Measurements from ENCODE around the gene IL1RN. TPM values are rescaled to one million over a fixed set of nuclear protein-coding genes. Genes with fewer than 3 reads are reported as not detected.
A peak's percentile ranks its signal among the peaks of the same experiment; 100 is the strongest.

IL1RN gene
- total RNA-seq, 2 donors from 2014 or later: 18.5 to 44.3 TPM

DNA sequence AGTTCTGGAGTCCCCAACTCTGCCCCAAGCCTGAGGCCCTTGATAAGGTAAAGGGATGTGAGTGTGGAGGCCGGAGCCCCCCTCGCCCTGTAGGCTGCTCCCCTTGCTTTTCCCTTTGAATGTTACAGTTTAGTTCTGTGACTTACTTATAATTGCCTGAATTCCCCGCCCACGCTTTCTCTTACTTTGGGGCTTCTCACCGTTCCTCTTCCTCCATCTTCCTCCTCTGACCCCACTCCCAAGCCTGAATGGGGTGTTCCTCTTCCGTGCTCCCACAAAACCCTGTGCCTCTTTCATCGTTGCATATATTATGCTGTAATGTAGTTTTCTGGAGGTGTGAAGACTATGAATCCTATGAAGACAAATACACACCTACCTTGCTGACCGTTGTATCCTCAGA is 15.0 kb upstream of the IL1RN start:
- Mint-ChIP-seq H3K27me3 (ENCODE audit: low read depth) (no peaks in the 10 kb centered on the region), H3K9me3 (no peaks in the 10 kb centered on the region), H3K4me3 (no peak overlapping the region), H3K36me3 (ENCODE audit: insufficient read depth in 2 of 2) (peaks cover 0 to 2% of the 10 kb centered on the region in 2 donors), H3K4me1 (ENCODE audit: low read depth) (peaks cover 5% of the 10 kb centered on the region), H3K27ac (no peak overlapping the region)
- ATAC-seq (replicated peaks in 1 of 2): no peak
- no peak for DNase-seq

DNA sequence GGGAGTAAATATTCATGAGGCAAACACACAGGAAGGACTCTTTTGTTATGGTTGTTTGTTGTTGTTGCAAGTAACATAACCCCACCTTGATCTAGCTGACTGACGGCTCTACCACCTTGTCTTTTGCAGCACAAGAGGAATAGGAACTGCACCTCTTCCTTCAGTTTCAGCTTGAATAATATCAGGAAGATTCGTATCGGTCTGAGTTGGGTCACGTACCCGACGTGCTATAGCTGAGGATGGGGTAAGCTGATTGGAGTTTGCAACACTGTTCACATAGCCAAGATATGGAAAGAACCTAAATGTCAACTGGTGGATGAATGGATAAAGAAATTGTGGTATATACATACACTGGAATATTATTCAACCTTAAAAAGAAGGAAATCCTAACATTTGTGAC is 14.5 kb upstream of the IL1RN start:
- Mint-ChIP-seq H3K27ac (no peak overlapping the region), H3K27me3 (ENCODE audit: low read depth) (no peaks in the 10 kb centered on the region), H3K36me3 (ENCODE audit: insufficient read depth in 2 of 2) (peaks cover 0 to 2% of the 10 kb centered on the region in 2 donors), H3K4me1 (ENCODE audit: low read depth) (peaks cover 5% of the 10 kb centered on the region), H3K9me3 (no peaks in the 10 kb centered on the region), H3K4me3 (no peak overlapping the region)
- DNase-seq (no peak), ATAC-seq (replicated peaks in 1 of 2) (no peak)

DNA sequence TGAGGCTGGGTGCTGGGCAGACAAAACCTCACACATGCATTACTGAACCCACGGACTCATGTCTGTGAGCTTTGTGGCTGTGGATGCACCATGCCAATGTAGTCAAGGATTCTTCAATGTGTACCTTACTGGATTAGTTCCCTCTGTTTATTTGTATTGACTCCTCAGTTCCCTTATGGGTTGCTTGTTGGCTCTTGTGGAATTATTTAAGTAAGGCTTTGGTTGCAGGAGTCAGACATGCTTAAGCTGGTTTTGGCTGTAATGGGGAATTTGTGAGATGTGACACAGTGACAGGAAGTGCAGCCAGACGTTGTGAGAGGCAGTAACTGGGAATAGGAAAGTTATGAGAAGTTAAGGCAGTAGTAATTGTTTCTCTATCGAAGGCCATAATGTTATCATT is 13.6 kb upstream of the IL1RN start:
- peaks cover 0 to 2% of the 10 kb centered on the region in 2 donors for H3K36me3 Mint-ChIP-seq (ENCODE audit: insufficient read depth in 2 of 2)
- H3K4me3 Mint-ChIP-seq: no peak overlapping the region
- peaks cover 5% of the 10 kb centered on the region for H3K4me1 Mint-ChIP-seq (ENCODE audit: low read depth)
- H3K27me3 Mint-ChIP-seq (ENCODE audit: low read depth): no peaks in the 10 kb centered on the region
- DNase-seq (no peak), ATAC-seq (replicated peaks in 1 of 2) (no peak)
- H3K27ac Mint-ChIP-seq: no peak overlapping the region
- no peaks in the 10 kb centered on the region for H3K9me3 Mint-ChIP-seq

DNA sequence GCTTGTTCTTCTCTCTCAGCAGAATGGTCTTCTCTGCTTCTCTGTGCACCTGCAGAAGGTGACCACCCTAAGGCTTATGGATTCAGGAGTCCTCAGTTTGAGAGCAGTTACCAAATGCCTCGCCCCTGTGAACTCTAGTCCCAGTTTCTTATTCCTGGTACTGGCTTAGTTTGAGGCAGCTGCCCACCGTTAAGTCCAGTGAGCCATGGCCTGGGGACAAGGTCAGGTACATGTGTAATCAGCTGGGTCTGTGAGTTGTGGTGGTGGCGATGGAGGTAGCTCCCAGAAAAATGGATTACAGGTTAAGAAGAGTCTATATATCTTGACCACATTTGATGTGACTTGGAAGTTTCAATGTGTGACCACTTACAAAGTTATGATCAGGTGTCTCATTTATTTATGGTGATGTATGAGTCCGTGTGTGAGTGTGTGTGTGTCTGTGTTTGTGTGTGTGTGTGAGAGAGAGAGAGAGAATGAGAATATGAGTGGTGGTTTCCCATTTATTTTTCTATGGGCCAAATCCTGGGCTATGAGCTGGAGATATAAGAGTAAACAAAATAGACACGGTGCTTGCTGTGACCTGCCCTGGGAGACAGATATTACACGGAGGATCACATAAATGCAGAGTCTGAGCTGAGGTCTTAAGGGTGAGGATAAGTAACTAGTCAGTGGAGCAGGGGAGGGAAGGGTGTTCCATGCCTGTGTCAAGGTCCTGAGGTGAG is 13.0 kb upstream of the IL1RN start:
- Mint-ChIP-seq H3K27ac (no peak overlapping the region), H3K36me3 (ENCODE audit: insufficient read depth in 2 of 2) (peaks cover 0 to 2% of the 10 kb centered on the region in 2 donors), H3K4me3 (no peak overlapping the region), H3K4me1 (ENCODE audit: low read depth) (peaks cover 5% of the 10 kb centered on the region), H3K9me3 (no peaks in the 10 kb centered on the region), H3K27me3 (ENCODE audit: low read depth) (no peaks in the 10 kb centered on the region)
- ATAC-seq (replicated peaks in 1 of 2) (no peak), DNase-seq (no peak)

DNA sequence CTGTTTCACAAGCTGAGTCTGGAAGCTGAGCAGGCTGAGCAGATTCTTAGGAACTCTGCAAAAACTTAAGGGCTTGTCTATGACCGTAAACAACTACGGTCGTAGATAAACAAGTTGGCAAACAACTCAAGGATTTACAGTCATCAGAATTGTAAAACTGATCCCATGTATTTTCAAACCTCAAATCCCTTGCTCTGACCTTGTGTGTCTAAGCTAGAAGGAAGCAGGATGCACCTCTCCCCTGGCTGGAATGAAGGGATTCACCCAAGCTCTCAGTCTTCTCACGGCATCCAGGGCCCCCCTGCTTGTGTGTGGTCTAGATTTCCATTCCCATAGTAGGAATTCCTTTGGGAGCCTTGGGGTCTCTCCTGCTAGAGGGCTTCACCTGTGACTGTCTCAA is 12.4 kb upstream of the IL1RN start:
- no peak overlapping the region for H3K4me3 Mint-ChIP-seq
- no peaks in the 10 kb centered on the region for H3K9me3 Mint-ChIP-seq
- H3K36me3 Mint-ChIP-seq (ENCODE audit: insufficient read depth in 2 of 2): peaks cover 0 to 2% of the 10 kb centered on the region in 2 donors
- ATAC-seq (replicated peaks in 1 of 2) (no peak), DNase-seq (no peak)
- H3K27ac Mint-ChIP-seq: no peak overlapping the region
- H3K27me3 Mint-ChIP-seq (ENCODE audit: low read depth): no peaks in the 10 kb centered on the region
- H3K4me1 Mint-ChIP-seq (ENCODE audit: low read depth): peaks cover 5% of the 10 kb centered on the region

DNA sequence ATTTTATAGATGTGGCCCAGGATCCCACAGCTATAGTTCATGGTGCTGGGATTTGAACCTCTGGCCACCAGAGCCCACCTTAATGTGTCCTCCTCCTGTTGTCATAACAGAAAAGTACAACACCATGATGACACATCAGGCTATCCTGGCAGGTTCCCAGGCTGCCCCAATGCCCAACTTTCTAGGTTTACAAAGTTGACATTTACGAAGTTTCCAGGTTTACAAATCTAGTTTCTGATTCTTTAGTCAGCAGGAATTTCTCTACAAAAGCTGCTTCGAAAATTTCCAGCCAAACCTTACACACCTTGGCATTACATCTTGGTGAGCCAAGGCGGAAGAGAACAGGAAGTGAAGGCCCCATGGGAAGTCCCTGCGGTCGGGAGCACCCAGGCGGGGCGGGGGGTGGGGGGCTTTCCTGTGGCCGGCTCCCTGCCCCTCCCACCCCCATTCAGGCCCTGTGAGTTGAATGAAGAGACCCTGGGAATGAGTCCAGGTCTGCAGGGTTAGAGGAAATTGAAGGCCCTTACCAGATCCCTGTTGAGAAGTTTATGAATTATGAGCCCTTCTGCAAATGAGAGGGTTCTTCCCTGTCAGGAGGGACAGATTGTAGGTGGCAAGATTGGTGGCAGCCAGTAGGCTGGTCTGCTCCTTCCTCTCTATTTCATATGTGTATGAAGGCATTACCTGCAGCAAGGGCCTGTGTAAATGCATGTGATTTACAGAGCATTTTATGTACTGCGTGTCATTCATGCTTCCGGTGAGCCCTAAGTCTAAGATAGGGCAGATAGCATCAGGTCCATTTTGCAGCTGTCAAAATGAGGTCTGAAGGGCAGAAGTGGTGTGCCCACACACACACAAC is 11.1 kb upstream of the IL1RN start:
- Mint-ChIP-seq H3K4me1 (ENCODE audit: low read depth) (peaks cover 12% of the 10 kb centered on the region), H3K4me3 (peak overlapping the region; percentile 56 to 73), H3K9me3 (no peaks in the 10 kb centered on the region), H3K27ac (peak overlapping the region; percentile 90), H3K36me3 (ENCODE audit: insufficient read depth in 2 of 2) (peaks cover 0 to 2% of the 10 kb centered on the region in 2 donors), H3K27me3 (ENCODE audit: low read depth) (peaks cover 8% of the 10 kb centered on the region)
- peak in 1 of 2 donors; percentile 26 for DNase-seq
- peak; percentile 3 to 18 for ATAC-seq (replicated peaks in 1 of 2)

DNA sequence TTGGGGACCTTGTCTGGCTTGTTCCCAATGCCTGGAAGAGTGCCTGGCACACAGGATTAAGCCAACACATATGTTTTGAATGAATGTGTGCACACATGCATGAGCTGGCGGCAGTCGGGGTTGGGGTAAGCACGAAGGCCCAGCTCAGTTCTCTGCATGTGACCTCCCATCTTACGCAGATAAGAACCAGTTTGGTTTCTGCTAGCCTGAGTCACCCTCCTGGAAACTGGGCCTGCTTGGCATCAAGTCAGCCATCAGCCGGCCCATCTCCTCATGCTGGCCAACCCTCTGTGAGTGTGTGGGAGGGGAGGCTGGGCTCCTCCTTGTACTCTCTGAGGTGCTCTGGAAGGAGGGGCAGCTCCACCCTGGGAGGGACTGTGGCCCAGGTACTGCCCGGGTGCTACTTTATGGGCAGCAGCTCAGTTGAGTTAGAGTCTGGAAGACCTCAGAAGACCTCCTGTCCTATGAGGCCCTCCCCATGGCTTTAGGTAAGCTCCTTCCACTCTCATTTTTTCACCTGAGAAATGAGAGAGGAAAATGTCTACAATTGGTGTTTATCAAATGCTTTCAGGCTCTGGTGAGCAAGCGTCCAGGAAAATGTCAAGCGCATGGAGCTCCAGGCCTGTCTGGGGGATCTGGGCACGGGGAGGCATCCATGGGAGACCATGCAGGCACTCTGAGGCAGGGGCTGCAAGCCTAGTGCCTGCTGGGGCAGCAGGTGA is 9.7 kb upstream of the IL1RN start:
- Mint-ChIP-seq H3K4me3 (peak overlapping the region; percentile 59 to 82), H3K4me1 (ENCODE audit: low read depth) (peaks cover 19% of the 10 kb centered on the region), H3K36me3 (ENCODE audit: insufficient read depth in 2 of 2) (peaks cover 0 to 2% of the 10 kb centered on the region in 2 donors), H3K9me3 (no peaks in the 10 kb centered on the region), H3K27me3 (ENCODE audit: low read depth) (peaks cover 11% of the 10 kb centered on the region), H3K27ac (peak overlapping the region; percentile 91)
- DNase-seq (peak; percentile 78 to 79), ATAC-seq (replicated peaks in 1 of 2) (peak; percentile 95)

DNA sequence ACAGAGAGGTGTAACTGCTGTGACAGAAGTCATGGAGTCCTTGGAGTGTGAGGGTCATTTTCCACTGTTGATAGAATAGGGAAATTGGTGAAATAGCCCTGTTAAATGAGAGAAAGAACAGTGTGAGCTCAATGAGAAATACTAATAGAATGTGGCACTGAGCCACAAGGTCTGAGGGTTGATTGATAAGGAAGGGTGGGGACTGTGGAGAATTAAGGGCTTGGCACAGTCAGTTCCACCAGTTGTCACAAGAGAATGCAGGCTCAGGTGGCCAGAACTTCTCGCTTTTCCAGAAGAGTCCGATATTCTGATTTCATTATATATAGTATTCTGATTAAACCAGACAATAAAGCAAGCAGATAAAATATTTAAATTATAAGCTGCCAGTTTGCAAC is 9.1 kb upstream of the IL1RN start:
- no peak overlapping the region for H3K27ac Mint-ChIP-seq

DNA sequence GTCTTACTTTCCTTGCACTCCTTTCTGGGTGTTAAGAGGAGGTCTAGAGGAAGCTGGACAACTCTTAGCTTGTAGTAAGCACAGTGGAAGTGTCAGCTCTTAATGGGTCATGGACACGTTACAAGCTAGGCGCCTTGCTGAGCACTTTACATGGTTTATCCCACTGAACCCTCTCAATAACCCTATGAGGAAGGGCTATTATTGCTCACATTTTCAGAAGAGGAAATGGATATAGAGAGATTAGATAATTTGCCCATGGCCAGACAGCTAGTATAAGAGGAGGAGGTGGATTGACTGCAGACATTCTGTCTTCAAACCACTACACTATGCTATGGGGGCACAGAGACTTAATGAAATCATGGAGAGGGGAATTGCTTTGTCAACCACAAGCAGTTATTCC is 8.3 kb upstream of the IL1RN start:
- H3K9me3 Mint-ChIP-seq: no peaks in the 10 kb centered on the region
- DNase-seq (no peak), ATAC-seq (replicated peaks in 1 of 2) (no peak)
- peaks cover 29% of the 10 kb centered on the region for H3K4me1 Mint-ChIP-seq (ENCODE audit: low read depth)
- peaks cover 0 to 2% of the 10 kb centered on the region in 2 donors for H3K36me3 Mint-ChIP-seq (ENCODE audit: insufficient read depth in 2 of 2)
- no peak overlapping the region for H3K27ac Mint-ChIP-seq
- peak overlapping the region in 1 of 2 donors; percentile 23 for H3K4me3 Mint-ChIP-seq
- peaks cover 11% of the 10 kb centered on the region for H3K27me3 Mint-ChIP-seq (ENCODE audit: low read depth)

More for the DNA sequence above, 9.1 kb upstream of the IL1RN start:
- H3K9me3 Mint-ChIP-seq: no peaks in the 10 kb centered on the region
- ATAC-seq (replicated peaks in 1 of 2): no peak
- H3K36me3 Mint-ChIP-seq (ENCODE audit: insufficient read depth in 2 of 2): peaks cover 0 to 2% of the 10 kb centered on the region in 2 donors
- peaks cover 21% of the 10 kb centered on the region for H3K4me1 Mint-ChIP-seq (ENCODE audit: low read depth)
- H3K4me3 Mint-ChIP-seq: peak overlapping the region; percentile 59 to 82
- peaks cover 11% of the 10 kb centered on the region for H3K27me3 Mint-ChIP-seq (ENCODE audit: low read depth)
- no peak for DNase-seq

DNA sequence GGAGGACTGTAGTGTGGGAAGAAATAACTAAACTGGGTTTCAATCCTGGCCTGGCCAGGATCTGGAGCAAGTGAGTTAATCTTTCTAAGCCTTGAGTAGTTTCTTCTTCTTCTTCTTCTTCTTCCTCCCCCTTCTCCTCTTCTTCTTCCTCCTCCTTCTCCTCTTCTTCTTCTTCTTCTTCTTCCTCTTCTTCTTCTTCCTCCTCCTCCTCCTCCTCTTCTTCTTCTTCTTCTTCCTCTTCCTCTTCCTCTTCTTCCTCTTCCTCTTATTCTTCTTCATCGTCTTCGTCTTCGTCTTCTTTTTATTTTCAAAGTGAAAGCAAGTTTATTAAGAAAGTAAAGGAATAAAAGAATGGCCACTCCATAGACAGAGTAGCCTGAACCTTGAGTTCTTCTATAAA is 6.5 kb upstream of the IL1RN start:
- H3K27me3 Mint-ChIP-seq (ENCODE audit: low read depth): peaks cover 11% of the 10 kb centered on the region
- H3K9me3 Mint-ChIP-seq: no peaks in the 10 kb centered on the region
- H3K4me3 Mint-ChIP-seq: peak overlapping the region in 1 of 2 donors; percentile 15
- ATAC-seq (replicated peaks in 1 of 2) (no peak), DNase-seq (no peak)
- peaks cover 0 to under 1% of the 10 kb centered on the region in 2 donors for H3K36me3 Mint-ChIP-seq (ENCODE audit: insufficient read depth in 2 of 2)
- no peak overlapping the region for H3K27ac Mint-ChIP-seq
- H3K4me1 Mint-ChIP-seq (ENCODE audit: low read depth): peaks cover 46% of the 10 kb centered on the region

DNA sequence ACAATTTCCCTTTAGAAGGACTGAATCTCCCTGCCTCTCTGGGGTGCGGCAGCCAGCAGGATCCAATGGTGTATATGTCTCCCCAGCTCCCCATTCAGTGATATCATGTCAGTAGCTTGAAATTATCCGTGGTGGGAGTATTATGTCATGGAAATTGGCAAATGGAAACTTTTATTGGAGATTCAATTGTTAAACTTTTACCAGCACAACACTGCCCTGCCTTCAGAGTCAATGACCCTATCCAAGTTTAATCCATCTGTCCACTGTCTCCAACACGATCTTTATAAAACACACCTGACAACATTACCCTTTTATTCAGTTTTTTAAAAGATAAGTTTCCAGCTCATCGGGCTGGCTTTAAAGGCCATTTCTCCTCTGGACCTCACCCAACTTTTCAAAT is 5.0 kb upstream of the IL1RN start:
- no peak overlapping the region for H3K27ac Mint-ChIP-seq
- no peaks in the 10 kb centered on the region for H3K9me3 Mint-ChIP-seq
- no peak overlapping the region for H3K4me3 Mint-ChIP-seq
- no peaks in the 10 kb centered on the region for H3K36me3 Mint-ChIP-seq (ENCODE audit: insufficient read depth in 2 of 2)
- DNase-seq: no peak
- H3K27me3 Mint-ChIP-seq (ENCODE audit: low read depth): peaks cover 11% of the 10 kb centered on the region
- ATAC-seq (replicated peaks in 1 of 2): no peak
- H3K4me1 Mint-ChIP-seq (ENCODE audit: low read depth): peaks cover 52% of the 10 kb centered on the region

DNA sequence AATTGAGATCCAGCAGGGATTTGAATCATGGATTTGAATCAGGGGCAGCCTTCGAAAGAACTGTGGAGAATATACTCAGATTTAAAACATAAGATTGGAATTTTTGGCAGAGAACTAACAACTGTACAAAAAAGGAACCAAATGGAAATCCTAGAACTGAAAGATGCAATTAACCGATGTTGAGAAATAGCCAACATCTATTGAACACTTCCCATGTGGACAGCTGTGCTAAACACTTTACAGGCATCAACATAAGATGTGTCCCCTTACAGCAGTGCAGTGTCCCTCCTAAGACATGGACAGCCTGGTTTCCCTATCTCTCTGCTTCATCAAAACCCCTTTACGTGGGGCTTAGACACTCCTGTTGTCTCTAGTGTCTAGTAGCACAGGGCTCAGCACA is 3.7 kb upstream of the IL1RN start:
- peak overlapping the region; percentile 64 to 73 for H3K4me3 Mint-ChIP-seq
- H3K9me3 Mint-ChIP-seq: no peaks in the 10 kb centered on the region
- DNase-seq: no peak
- no peaks in the 10 kb centered on the region for H3K36me3 Mint-ChIP-seq (ENCODE audit: insufficient read depth in 2 of 2)
- no peak overlapping the region for H3K27ac Mint-ChIP-seq
- H3K4me1 Mint-ChIP-seq (ENCODE audit: low read depth): peaks cover 56% of the 10 kb centered on the region
- no peak for ATAC-seq (replicated peaks in 1 of 2)
- H3K27me3 Mint-ChIP-seq (ENCODE audit: low read depth): peaks cover 11% of the 10 kb centered on the region
